Inferior parietal cortex (tissue), 1 donor: Measurements from ENCODE around the gene IQGAP2.
"Not testable (repeated sequence)": the region's sequence is repeated elsewhere in the genome, so short reads cannot be mapped to it uniquely, and the experiment has no call there.

Source experiments
- DNase-seq: peaks from one replicate; pipeline ENCODE4 v3.0.0-alpha.2; 2016; ENCODE audit errors: extremely low spot score

Gene IQGAP2

DNA sequence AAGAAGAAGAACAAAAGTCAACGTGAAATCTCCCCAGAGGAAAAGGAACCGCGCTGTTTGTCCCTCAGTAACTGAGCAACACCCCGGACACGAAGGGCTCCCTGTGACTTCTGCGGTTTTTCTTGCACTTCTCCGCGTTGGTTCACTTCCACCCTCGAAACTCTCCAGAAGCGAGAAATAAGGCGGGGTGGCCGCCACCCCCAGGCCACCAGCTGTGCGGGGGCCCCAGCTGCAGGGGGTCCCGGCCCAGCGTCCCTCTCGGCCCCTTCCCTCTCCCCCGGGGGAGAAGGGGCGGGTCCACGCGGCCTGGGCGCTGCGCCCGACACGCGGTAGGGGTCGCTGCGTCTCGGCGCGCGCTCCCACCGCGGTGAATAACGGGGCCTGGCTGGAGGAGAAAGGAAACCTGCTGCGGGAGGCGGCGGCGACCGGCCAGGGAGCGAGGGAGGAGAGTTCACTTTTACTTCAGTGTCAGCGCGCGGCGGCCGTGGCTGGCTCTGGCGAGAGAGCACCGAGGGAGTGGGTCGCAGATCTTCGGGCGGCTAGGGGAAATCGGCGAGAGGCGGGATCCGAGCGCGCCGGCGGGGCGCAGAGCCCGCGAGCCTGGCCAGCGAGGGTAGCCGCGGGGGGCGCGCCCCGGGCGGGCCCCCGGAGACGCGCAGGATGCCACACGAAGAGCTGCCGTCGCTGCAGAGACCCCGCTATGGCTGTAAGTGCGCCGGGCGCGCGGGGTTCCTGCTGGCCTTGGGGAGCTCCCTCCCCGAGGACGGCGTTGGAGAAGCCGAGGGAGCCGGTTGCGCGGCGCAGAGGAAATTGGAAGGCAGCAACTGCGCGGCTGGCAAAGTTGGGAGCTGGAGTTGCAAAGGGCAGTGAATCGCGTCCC is at the start of gene IQGAP2:
Gene IQGAP2, plus strand, starts transcription at position 400 of the 880 bp plus-strand sequence. Its CDS starts 261 bp downstream, at position 661.
- DNase-seq: peak; percentile 36

DNA sequence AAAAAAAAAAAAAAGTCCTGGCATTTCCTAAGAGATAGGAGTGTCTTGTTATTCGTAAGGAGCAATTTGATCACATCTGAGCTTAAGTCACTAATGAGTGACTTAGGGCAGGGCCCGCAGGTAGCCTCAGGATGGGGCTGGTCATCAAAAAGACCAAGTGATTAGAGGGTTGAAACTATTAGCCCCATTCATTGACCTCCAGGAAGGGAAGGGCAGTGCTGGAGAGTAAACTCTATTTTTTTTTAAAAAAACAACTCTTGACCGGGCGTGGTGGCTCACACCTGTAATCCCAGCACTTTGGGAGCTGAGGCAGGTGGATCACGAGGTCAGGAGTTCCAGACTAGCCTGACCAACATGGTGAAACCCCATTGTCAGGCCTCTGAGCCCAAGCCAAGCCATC is 46.2 kb upstream of the IQGAP2 start:
- DNase-seq: no peak

DNA sequence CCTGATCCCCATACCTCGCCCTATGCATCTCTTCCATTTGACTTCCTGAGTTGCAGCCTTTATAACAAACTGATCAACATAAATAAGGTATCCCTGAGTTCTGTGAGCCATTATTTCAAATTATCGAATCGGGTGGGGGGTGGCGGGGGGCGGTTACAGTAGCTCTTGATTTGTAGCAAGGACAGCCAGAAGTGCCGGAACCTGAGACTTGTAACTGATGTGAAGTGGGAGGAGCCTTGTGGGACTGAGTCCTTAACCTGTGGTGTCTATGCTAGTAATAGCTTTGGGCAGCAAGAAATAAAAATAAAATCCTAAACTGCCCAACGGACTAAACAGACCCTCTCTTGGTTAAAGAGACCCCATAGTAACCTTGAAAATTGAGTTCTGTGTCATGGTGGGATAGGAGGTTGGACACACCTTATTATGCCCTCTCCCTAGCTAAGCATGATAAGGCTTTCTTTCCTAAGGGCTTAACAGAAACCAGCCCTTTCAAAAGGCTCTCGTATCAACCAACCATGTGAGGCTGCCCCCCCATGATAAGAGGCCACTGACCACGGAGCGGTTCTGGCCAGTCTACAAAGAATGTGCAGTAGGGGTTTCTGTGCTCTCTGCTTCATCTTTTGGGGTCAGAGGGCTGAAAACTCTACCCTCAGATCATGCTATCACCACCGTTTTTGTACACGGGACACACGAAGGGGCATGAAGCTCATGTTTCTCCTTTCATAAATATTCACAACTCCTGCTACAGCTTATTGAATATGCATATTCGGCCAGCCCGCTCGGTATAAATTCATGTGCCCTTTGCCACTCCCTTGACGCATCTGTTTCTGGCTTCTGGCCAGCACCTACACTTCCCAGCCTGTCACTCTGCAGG is 39.5 kb upstream of the IQGAP2 start:
- DNase-seq: peak; percentile 18

GRCh38 chr5:76364226-76364589 is 38.9 kb upstream of the IQGAP2 start:
- no peak for DNase-seq

GRCh38 chr5:76365561-76365960 is 37.5 kb upstream of the IQGAP2 start:
- no peak for DNase-seq

DNA sequence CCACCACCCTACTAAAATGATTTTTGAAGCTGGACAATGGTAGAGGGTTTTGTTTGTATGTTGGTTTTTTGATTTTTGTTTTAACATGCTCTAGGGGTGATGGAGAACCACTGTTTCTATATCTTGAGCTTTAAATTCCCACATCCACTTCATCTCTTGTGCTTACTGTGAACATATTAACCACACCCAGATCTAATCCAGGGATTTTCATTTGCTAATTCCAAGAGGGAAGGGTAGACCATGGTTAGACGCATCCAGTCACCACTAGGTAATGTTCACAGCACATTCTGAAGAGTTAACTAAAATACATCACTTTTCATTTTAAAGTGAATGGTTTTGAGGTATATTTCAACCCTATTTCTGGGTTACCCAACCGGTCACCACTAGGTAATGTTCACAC is 36.5 kb upstream of the IQGAP2 start:
- DNase-seq: no peak

- DNase-seq: no peak
These were observed 35.3 kb upstream of the IQGAP2 start for GRCh38 chr5:76367623-76368371.

- DNase-seq: no peak
These were observed 34.1 kb upstream of the IQGAP2 start for GRCh38 chr5:76368941-76369340.

GRCh38 chr5:76369668-76370067 is 33.4 kb upstream of the IQGAP2 start:
- DNase-seq: not testable (repeated sequence)

GRCh38 chr5:76371960-76372322 is 31.1 kb upstream of the IQGAP2 start:
- DNase-seq: no peak

GRCh38 chr5:76372323-76373054 is 30.6 kb upstream of the IQGAP2 start:
- DNase-seq: peak; percentile 21

- DNase-seq: no peak
These were observed 26.8 kb upstream of the IQGAP2 start for GRCh38 chr5:76376148-76376865.

DNA sequence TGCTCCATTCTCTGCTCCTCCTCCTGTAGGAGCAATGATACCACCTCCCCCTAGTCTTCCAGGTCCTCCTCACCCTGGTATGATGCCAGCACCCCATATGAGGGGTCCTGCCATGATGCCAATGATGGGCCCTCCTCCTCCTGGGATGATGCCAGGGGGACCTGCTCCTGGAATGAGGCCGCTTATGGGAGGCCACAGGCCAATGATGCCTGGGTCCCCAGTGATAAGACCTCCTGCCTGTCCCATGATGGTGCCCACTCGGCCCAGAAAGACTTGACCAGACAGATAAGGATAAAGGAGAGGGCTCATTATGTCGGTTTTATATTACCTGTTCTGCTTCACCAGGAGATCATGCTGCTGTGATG is 26.2 kb upstream of the IQGAP2 start:
- DNase-seq: no peak

DNA sequence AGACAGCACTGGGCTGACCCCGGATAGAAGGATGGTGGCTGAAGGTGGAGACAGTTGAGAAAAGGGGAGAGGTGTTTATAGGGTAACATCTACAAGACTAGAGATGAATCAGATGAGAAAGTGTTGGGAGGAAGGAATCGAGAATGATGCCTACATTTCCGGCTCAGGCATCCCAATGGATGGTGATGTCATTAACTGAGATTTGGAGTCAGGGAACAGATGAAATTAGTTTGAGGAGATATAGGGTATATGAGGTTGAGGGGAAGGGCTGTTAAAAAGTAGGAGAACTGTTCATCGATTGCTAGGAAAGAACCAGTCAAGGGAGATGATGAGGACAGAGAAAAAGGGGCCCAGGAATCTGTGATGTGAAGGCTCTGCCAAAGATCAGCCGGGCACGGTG is 24.7 kb upstream of the IQGAP2 start:
- DNase-seq: no peak

- no peak for DNase-seq
These were observed 23.8 kb upstream of the IQGAP2 start for GRCh38 chr5:76379316-76379715.

GRCh38 chr5:76379855-76380254 is 23.2 kb upstream of the IQGAP2 start:
- no peak for DNase-seq

GRCh38 chr5:76380346-76381066 is 22.6 kb upstream of the IQGAP2 start:
- DNase-seq: no peak

DNA sequence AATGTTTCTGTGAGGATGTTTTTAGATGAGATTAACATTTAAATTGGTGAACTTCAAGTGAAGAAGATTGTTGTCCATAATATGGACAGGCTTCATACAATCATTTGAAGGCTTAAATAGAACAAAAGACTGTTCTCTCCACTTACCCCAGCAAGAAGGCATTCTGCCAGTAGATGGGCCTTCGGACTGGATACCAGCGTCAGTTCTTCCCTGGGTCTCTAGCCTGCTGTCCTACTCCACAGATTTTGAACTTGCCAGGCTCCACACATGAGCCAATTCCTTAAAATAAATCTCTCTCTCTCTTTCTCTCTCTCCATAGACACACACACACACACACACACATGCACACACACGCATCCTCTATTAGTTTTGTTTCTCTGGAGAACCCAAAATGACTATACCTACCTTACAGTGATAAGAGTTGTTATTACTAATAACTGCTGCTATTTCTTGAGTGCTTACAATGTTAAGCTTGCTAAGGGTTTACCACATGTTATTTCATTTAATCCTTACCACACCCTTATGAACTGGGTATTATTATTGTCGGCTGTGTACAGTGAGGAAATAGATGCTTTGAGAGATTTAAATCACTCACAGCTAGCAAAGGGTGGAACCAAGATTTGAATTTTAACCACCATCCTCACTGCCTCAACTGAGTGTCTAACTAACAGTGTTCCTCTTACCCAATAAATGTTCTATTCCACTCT is 19.8 kb upstream of the IQGAP2 start:
- no peak for DNase-seq

DNA sequence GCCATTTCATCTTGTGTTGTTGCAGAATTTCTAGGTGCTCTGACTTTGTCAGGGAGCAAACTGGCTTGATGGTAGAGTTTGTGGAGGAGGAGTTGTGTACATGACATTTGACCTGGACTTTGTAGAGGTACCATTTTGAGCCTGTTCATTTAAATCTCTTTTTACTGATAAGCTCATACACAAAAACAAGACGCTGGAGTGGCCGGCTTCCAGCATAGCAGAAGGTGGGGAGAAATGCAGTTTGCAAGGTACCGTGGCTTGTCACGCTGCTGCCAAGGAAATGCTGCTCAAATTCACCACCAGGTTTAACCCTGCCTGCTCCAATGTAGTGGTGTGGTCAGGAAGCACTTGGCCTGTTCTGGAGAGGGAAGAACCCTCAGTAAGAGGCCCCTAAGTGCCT is 18.9 kb upstream of the IQGAP2 start:
- DNase-seq: no peak

DNA sequence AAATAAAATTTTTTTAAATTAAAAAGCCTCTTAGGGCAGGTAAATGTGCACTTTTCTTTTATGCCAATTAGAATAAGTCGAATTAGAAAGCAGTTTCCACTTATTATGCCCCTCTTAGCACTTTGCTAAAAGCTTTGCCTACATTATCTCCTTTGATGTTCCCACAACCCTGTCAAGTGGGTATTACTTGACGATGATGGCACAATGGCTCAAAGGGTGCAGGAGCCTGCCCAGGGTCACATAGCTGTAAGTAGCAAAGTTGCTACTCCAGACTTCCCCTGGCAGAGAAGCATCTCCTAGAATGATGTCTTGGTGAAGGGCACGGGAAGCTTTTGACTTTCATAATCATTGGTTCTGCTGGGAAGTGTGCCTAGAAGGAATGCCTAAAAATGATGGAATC is 18.4 kb upstream of the IQGAP2 start:
- DNase-seq: no peak
